GM19372 (cell line): ENCODE measurements around the gene AMHR2.
"Not testable (repeated sequence)": the region's sequence is repeated elsewhere in the genome, so short reads cannot be mapped to it uniquely, and the experiment has no call there.

Experiments used
- ATAC-seq: cut with Tn5 transposase; IDR thresholded peaks from one replicate; pipeline ENCODE4 v1.9.1; 2021; ENCODE audit warnings: mild to moderate bottlenecking, low read depth, moderate library complexity; ENCODE audit not compliant: unreplicated experiment

The AMHR2 gene

GRCh38 chr12:53423597-53423996 lies at the start of gene AMHR2:
Gene AMHR2 (plus strand): TSS chr12:53423855. CDS start chr12:53423935, 80 bp downstream.
- no peak for ATAC-seq

- ATAC-seq, result not testable (repeated sequence)
Observed at GRCh38 chr12:53374277-53374676, 49.4 kb upstream of the AMHR2 start.

GRCh38 chr12:53376747-53377146 lies 46.9 kb upstream of the AMHR2 start:
- no peak for ATAC-seq

GRCh38 chr12:53378222-53378621 lies 45.4 kb upstream of the AMHR2 start:
- no peak for ATAC-seq

GRCh38 chr12:53378724-53379388 lies 44.8 kb upstream of the AMHR2 start:
- no peak for ATAC-seq

- peak; percentile 75 for ATAC-seq
Observed at GRCh38 chr12:53379389-53380103, 44.1 kb upstream of the AMHR2 start.

DNA sequence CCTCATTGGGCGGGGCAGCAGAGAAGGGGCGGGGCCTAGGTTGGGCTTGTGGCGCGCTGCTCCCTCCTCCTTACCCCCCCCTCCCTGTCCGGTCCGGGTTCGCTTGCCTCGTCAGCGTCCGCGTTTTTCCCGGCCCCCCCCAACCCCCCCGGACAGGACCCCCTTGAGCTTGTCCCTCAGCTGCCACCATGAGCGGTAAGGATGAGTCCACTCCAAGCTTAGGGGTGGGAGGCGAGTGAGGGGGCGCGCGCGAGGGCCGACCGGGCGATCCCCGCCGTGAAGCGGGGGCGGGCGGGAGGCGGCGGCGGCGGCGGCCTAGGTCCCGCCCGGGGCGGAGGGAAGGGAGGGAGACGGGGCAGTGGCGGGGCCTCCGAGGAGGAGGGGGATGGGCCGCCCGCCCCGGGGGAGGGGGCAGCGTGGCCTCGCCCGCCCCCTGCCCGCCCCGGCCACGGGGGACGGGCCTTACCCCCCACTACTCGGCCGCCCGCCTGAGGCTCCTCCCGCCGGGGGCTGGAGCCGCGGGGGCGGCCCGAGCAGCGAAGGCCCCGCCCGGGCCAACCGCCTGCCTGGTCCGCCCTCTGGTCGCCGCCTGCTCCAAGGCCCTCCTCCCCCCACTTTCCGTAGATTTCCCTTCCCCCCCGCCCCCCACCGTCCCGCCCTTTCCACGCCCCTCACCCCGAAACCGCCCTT lies 43.4 kb upstream of the AMHR2 start, which contains the start of gene SP1:
Gene SP1, plus strand, starts transcription at position 73 of the 690 bp plus-strand sequence. Its CDS starts 116 bp downstream, at position 189.
- ATAC-seq, result peak; percentile 39

GRCh38 chr12:53380794-53381730 lies 42.6 kb upstream of the AMHR2 start:
- no peak for ATAC-seq

DNA sequence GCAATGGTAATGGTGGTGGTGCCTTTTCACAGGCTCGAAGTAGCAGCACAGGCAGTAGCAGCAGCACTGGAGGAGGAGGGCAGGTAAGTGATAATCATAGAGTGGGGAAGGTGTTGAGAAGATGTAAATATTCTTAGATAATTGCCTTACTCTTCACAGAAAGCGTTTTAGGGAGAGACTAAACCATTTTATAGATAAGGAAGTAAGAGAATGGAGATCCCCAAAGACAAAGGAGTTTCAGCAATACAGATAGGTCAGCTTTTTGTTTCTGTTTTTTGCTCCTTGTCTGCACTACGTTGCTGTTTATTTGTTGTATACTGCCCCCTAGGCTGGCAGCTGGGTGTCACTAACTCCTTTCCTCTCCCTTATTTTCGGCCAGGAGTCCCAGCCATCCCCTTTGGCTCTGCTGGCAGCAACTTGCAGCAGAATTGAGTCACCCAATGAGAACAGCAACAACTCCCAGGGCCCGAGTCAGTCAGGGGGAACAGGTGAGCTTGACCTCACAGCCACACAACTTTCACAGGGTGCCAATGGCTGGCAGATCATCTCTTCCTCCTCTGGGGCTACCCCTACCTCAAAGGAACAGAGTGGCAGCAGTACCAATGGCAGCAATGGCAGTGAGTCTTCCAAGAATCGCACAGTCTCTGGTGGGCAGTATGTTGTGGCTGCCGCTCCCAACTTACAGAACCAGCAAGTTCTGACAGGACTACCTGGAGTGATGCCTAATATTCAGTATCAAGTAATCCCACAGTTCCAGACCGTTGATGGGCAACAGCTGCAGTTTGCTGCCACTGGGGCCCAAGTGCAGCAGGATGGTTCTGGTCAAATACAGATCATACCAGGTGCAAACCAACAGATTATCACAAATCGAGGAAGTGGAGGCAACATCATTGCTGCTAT lies 41.7 kb upstream of the AMHR2 start:
- no peak for ATAC-seq

GRCh38 chr12:53383258-53383657 lies 40.4 kb upstream of the AMHR2 start:
- ATAC-seq, result no peak

DNA sequence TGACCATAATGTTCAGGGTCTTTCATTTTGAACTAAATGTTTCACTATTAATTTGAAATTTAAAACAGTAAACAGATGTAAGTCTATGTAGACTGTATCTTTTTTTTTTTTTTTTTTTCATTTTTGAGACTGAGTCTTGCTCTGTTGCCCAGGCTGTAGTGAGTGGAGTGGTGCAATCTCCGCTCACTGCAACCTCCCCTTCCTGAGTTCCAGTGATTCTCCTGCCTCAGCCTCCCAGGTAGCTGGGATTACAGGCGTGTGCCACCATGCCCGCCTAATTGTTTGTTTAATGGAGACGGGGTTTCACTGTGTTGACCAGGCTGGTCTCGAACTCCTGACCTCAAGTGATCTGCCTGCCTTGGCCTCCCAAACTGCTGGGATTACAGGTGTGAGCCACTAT lies 37.3 kb upstream of the AMHR2 start:
- ATAC-seq, result not testable (repeated sequence)

- no peak for ATAC-seq
Observed at GRCh38 chr12:53388932-53389331, 34.7 kb upstream of the AMHR2 start.

DNA sequence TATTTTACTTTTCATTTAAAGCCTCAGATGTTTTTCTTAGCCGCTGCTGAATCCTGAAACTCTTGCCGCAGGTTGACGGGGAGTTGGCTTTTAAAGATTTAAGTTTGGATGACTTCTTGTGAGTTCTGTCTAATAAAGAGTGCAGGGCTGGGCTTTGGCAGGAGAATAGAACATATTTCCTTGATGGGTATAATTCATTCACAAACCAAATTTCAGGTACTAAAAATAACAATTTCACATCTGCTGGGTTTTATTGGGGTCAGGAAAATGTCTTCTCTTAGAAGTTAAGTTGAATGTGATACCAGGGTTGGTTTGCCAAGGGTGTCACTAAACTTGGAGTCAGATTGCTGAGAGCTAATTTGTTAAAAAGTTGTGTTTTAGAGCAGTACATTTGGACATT lies 34.0 kb upstream of the AMHR2 start:
- no peak for ATAC-seq

DNA sequence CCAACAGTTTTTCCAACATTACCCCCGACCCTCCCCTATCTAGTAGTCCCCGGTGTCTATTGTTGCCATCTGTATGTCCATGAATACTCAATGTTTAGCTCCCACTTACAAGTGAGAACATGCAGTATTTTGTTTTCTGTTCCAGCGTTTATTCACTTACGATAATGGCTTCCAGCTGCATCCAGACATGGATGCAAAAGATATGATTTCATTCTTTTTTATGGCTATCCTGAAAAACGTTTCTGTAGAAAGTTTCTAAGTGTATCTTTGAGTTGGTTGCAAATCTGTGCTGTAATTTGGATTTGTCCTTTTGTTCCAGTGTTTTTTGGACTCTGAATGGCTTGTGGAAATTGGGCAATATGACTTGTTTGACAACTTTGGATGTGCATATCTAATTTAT lies 31.9 kb upstream of the AMHR2 start:
- no peak for ATAC-seq

- ATAC-seq, result no peak
Observed at GRCh38 chr12:53399896-53400295, 23.8 kb upstream of the AMHR2 start.

- ATAC-seq, result not testable (repeated sequence)
Observed at GRCh38 chr12:53402351-53402750, 21.3 kb upstream of the AMHR2 start.

GRCh38 chr12:53402871-53403270 lies 20.8 kb upstream of the AMHR2 start:
- ATAC-seq, result no peak

- ATAC-seq, result no peak
Observed at GRCh38 chr12:53410951-53411350, 12.7 kb upstream of the AMHR2 start.

- no peak for ATAC-seq
Observed at GRCh38 chr12:53413485-53414204, 10.0 kb upstream of the AMHR2 start.
